Breast epithelium (tissue), 3 donors: ENCODE measurements around the gene SCN1B.

Experiments used
- POLR2A ChIP-seq: fragments of 450-650 bp; IDR thresholded peaks from one replicate; pipeline ENCODE4 v1.6.1; 2016; ENCODE audit warnings: antibody characterized with exemption, mild to moderate bottlenecking, moderate library complexity
- POLR2AphosphoS5 ChIP-seq, 3 donors: sonication (generic); formaldehyde crosslinking; IDR thresholded peaks; one replicate each; pipeline ENCODE4 v1.6.1; 2017; ENCODE audit warnings: antibody characterized with exemption in 3 of 3
- TF ChIP-seq, protein P1 (sequence below), 3 donors: fragments of 450-650 bp; IDR thresholded peaks; one replicate each; pipeline ENCODE4 v1.5.1; 2016 to 2017; ENCODE audit warnings: antibody characterized with exemption in 3 of 3, mild to moderate bottlenecking in 3 of 3, moderate library complexity in 3 of 3

DNA sequence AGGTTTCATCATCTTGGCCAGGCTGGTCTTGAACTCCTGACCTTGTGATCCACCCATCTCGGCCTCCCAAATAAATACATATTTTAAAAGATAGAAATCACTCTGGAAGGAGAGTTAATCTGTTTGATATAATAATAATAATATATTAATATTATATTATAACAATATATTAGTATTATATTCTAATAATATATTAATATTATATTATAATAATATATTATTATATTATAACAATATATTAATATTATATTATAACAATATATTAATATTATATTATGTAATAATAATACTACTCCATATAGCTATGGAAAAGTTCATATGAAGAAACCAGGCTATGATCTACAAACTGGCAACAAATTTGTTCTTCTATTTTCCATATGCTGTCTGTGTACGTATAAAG is 28.1 kb downstream of the SCN1B start:
- TF ChIP-seq, protein P1, sequence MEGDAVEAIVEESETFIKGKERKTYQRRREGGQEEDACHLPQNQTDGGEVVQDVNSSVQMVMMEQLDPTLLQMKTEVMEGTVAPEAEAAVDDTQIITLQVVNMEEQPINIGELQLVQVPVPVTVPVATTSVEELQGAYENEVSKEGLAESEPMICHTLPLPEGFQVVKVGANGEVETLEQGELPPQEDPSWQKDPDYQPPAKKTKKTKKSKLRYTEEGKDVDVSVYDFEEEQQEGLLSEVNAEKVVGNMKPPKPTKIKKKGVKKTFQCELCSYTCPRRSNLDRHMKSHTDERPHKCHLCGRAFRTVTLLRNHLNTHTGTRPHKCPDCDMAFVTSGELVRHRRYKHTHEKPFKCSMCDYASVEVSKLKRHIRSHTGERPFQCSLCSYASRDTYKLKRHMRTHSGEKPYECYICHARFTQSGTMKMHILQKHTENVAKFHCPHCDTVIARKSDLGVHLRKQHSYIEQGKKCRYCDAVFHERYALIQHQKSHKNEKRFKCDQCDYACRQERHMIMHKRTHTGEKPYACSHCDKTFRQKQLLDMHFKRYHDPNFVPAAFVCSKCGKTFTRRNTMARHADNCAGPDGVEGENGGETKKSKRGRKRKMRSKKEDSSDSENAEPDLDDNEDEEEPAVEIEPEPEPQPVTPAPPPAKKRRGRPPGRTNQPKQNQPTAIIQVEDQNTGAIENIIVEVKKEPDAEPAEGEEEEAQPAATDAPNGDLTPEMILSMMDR (IDR thresholded peaks at IDR 0.05): no peak
- TF ChIP-seq POLR2A (no peak), POLR2AphosphoS5 (IDR thresholded peaks at IDR 0.05) (no peak)
